GM12878 (cell line): ENCODE data around the gene PRKCZ. TPM values are rescaled to one million over a fixed set of nuclear protein-coding genes. Genes with fewer than 3 reads are reported as not detected.

Experiments
- ATAC-seq: fragments of 200-7000 bp; cut with Tn5 transposase; 3 replicates; pipeline ENCODE4 v1.9.1; 2020; ENCODE audit warnings: mild to moderate bottlenecking, moderate library complexity
- BruUV-seq: library from RNA; stranded (reverse); fragments of 400-500 nt; replicated peaks from 2 replicates; lab custom pipeline; 2021; lab: Mats Ljungman, UMichigan
- CTCF ChIA-PET: fragments of 300-600 bp; sonication (Branson Sonifier 250); formaldehyde crosslinking; extraction: SDS; loops from one replicate; lab custom pipeline; 2021; ENCODE audit warnings: inconsistent platforms; lab: Yijun Ruan, JAX
- POLR2A ChIA-PET: fragments of 350-600 bp; formaldehyde crosslinking; extraction: SDS; loops from one replicate; lab custom pipeline; 2021; ENCODE audit warnings: inconsistent platforms; lab: Charles Lee
- RAD21 ChIA-PET: fragments of 300-600 bp; sonication (Branson Sonifier 250); formaldehyde crosslinking; loops from one replicate; lab custom pipeline; 2023; ENCODE audit warnings: antibody characterized with exemption; ENCODE audit not compliant: unreplicated experiment; lab: Charles Lee
- SMC1A ChIA-PET: fragments of 300-600 bp; sonication (Branson Sonifier 250); formaldehyde crosslinking; loops from one replicate; lab custom pipeline; 2023; ENCODE audit not compliant: unreplicated experiment, uncharacterized antibody; lab: Charles Lee
- DNase-seq: peaks from one replicate; pipeline ENCODE4 v3.0.0-alpha.2; 2011; ENCODE audit warnings: low read depth, low spot score
- FAIRE-seq: peaks from 3 replicates; lab custom pipeline; 2011; peaks lifted over from hg19 to GRCh38; lab: Jason Lieb, UNC
- H2AFZ ChIP-seq: 2 replicates; pipeline ENCODE4 v1.6.0; 2011; ENCODE audit warnings: low read depth, low read length, control low read depth; ENCODE audit not compliant: control insufficient read depth
- H3K27ac ChIP-seq: 2 replicates; pipeline ENCODE4 v1.5.1; 2011; ENCODE audit warnings: control low read depth; ENCODE audit not compliant: control insufficient read depth, insufficient read depth
- H3K27me3 ChIP-seq, 2 experiments: replicated peaks in 1 of 2; 2 replicates each; pipeline versions ENCODE4 v1.6.0 to v1.6.1; 2011; ENCODE audit warnings: low read length in 1 of 2; ENCODE audit not compliant: control insufficient read depth in 2 of 2, insufficient read depth in 2 of 2
- H3K36me3 ChIP-seq, 2 experiments: 2 replicates each; pipeline ENCODE4 v1.5.1; 2011; ENCODE audit warnings: low read length in 1 of 2; ENCODE audit not compliant: control insufficient read depth in 2 of 2, insufficient read depth in 2 of 2
- H3K4me1 ChIP-seq: 2 replicates; pipeline ENCODE4 v1.6.1; 2011; ENCODE audit warnings: mild to moderate bottlenecking, low read length, moderate library complexity, mixed read lengths; ENCODE audit not compliant: control insufficient read depth, insufficient read depth
- H3K4me2 ChIP-seq: 2 replicates; pipeline ENCODE4 v1.6.0; 2011; ENCODE audit warnings: control low read depth; ENCODE audit not compliant: control insufficient read depth, insufficient read depth
- H3K4me3 ChIP-seq: fragments of 200-600 bp; sonication (generic); 2 replicates; pipeline ENCODE4 v1.5.1; 2016
- H3K79me2 ChIP-seq: 2 replicates; pipeline ENCODE4 v1.6.0; 2011; ENCODE audit warnings: low read length; ENCODE audit not compliant: control insufficient read depth, insufficient read depth
- H3K9ac ChIP-seq: 2 replicates; pipeline ENCODE4 v1.8.0; 2011; ENCODE audit warnings: low read length, control low read depth, mixed read lengths; ENCODE audit not compliant: control insufficient read depth, insufficient read depth
- H3K9me3 ChIP-seq: replicated peaks from 3 replicates; pipeline ENCODE4 v1.5.1; 2011; ENCODE audit warnings: mild to moderate bottlenecking, low read length; ENCODE audit not compliant: control insufficient read depth, insufficient read depth
- H4K20me1 ChIP-seq: 2 replicates; pipeline ENCODE4 v1.6.0; 2011; ENCODE audit not compliant: control insufficient read depth, insufficient read depth
- BHLHE40 ChIP-seq, 2 experiments: fragments of 450-650 bp in 1 of 2; IDR thresholded peaks; 2 replicates each; pipeline ENCODE4 v1.6.1; 2011 to 2017; ENCODE audit warnings: low read depth in 2 of 2, borderline replicate concordance in 1 of 2, improper control_type of control experiment in 1 of 2, low read length in 1 of 2, mild to moderate bottlenecking in 1 of 2
- SMC3 ChIP-seq: IDR thresholded peaks from 2 replicates; pipeline ENCODE4 v1.6.1; 2011; ENCODE audit warnings: low read length, improper control_type of control experiment, borderline replicate concordance
- WGBS: methylation state at CpG from one replicate; pipeline ENCODE4 v1.1.6; 2016; ENCODE audit warnings: low lambda C conversion rate; ENCODE audit not compliant: insufficient replicate concordance, insufficient coverage; ENCODE audit errors: missing lambda C conversion rate; 5-methylcytosine and 5-hydroxymethylcytosine counted together
- in situ Hi-C: fragments of 300-500 bp; cut with MboI; formaldehyde crosslinking; loops from 9 replicates; pipeline ENCODE4 v1.14.3; 2018; ENCODE audit warnings: mixed read lengths
- intact Hi-C: fragments of 100-400 bp; cut with micrococcal nuclease; formaldehyde crosslinking; loops from one replicate; pipeline ENCODE4 v1.14.2; 2022; ENCODE audit not compliant: unreplicated experiment
- polyA plus RNA-seq, 11 experiments: library from polyadenylated mRNA; depleted of rRNA in 4 of 11; unstranded in 6 of 11; stranded (reverse) in 5 of 11; fragments of >200 nt; fragmentation: Nextera tagmentation in 4 of 11; fragmentation: Illumina TruSeq in 1 of 11; extraction: Ambion mirVana in 4 of 11; extraction: Trizol in 1 of 11; gene quantifications; 1 replicate in 1 of 11; 2 replicates in 10 of 11; pipeline versions ENCODE4 v1.2.1 to v1.2.3, GENCODE V29; 2011 to 2016; ENCODE audit warnings: inconsistent platforms in 2 of 11, missing spikeins in 2 of 11, low read depth in 1 of 11
- total RNA-seq, 4 experiments: library from RNA; depleted of rRNA in 3 of 4; stranded (reverse); fragments of >200 nt in 3 of 4; fragmentation: Illumina TruSeq in 1 of 4; extraction: Trizol in 1 of 4; gene quantifications; 2 replicates each; pipeline versions ENCODE4 v1.2.1 to v1.2.3, GENCODE V29; 2013 to 2021
- TF ChIP-seq, protein P1 (sequence below): IDR thresholded peaks from 2 replicates; pipeline ENCODE4 v1.6.1; 2012; ENCODE audit warnings: low read depth, low read length, improper control_type of control experiment
- TF ChIP-seq, protein P2 (sequence below), 3 experiments: IDR thresholded peaks in 2 of 3; conservative IDR thresholded peaks in 1 of 3; 2 replicates each; pipeline ENCODE4 v1.5.1; 2011; ENCODE audit warnings: low read depth in 3 of 3, low read length in 3 of 3, mild to moderate bottlenecking in 3 of 3, control low read depth in 2 of 3, moderate library complexity in 2 of 3, inconsistent platforms in 1 of 3, mixed read lengths in 1 of 3; ENCODE audit not compliant: control insufficient read depth in 2 of 3, insufficient read depth in 1 of 3; ENCODE audit errors: extremely low read depth in 1 of 3

The PRKCZ gene
- total and polyA plus RNA-seq, 10 of the 15 experiments (the other 5 are each of a cell fraction or from before 2014, with no cell fraction given), result 0.05 to 1.9 (median 0.64) TPM; not detected in 1

- FAIRE-seq (no peak), ATAC-seq (peak; percentile 73), DNase-seq (no peak)
- intact Hi-C loops, result loop anchor here (5.0 kb wide), 1 partner anchor 212 kb away; no protein-coding TSS in a partner anchor
- ChIA-PET SMC1A (interaction anchor here (1.3 kb wide), 1 partner anchor 82 kb away, joined by 3 read pairs; no protein-coding TSS in a partner anchor), CTCF (interaction anchor here (1.0 to 1.4 kb wide), 7 partner anchors 9 to 215 kb away, joined by 3 to 5 read pairs (median 3); partner anchors contain the start of gene FAAP20), POLR2A (no interaction called here), RAD21 (no interaction called here)
- in situ Hi-C loops, result no loop called here
- TF ChIP-seq, protein P1, sequence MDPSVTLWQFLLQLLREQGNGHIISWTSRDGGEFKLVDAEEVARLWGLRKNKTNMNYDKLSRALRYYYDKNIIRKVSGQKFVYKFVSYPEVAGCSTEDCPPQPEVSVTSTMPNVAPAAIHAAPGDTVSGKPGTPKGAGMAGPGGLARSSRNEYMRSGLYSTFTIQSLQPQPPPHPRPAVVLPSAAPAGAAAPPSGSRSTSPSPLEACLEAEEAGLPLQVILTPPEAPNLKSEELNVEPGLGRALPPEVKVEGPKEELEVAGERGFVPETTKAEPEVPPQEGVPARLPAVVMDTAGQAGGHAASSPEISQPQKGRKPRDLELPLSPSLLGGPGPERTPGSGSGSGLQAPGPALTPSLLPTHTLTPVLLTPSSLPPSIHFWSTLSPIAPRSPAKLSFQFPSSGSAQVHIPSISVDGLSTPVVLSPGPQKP, result no peak
- TF ChIP-seq BHLHE40 (IDR thresholded peaks at IDR 0.05; ENCODE audit: borderline replicate concordance in 1 of 2, low read depth in 2 of 2, low read length in 1 of 2), result peak in 1 of 2 experiments; percentile 30; a peak in 2 of 4 replicates
- TF ChIP-seq SMC3, result peak; percentile 54
- TF ChIP-seq, protein P2, sequence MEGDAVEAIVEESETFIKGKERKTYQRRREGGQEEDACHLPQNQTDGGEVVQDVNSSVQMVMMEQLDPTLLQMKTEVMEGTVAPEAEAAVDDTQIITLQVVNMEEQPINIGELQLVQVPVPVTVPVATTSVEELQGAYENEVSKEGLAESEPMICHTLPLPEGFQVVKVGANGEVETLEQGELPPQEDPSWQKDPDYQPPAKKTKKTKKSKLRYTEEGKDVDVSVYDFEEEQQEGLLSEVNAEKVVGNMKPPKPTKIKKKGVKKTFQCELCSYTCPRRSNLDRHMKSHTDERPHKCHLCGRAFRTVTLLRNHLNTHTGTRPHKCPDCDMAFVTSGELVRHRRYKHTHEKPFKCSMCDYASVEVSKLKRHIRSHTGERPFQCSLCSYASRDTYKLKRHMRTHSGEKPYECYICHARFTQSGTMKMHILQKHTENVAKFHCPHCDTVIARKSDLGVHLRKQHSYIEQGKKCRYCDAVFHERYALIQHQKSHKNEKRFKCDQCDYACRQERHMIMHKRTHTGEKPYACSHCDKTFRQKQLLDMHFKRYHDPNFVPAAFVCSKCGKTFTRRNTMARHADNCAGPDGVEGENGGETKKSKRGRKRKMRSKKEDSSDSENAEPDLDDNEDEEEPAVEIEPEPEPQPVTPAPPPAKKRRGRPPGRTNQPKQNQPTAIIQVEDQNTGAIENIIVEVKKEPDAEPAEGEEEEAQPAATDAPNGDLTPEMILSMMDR (IDR thresholded peaks at IDR 0.05 in 2 of 3, conservative IDR thresholded peaks at IDR 0.05 in 1 of 3; ENCODE audit: control insufficient read depth in 2 of 3, extremely low read depth in 1 of 3, insufficient read depth in 1 of 3, low read depth in 3 of 3, low read length in 3 of 3), result peak; percentile 73 to 93 (median 79)
- no peaks in the 10 kb centered on the region for H3K79me2 ChIP-seq
- BruUV-seq, result no TSS peak
- H2AFZ ChIP-seq, result no peak overlapping the region
- no peak overlapping the region for H3K9ac ChIP-seq
- no peaks in the 10 kb centered on the region for H3K4me1 ChIP-seq
- H4K20me1 ChIP-seq, result no peaks in the 10 kb centered on the region
- H3K4me3 ChIP-seq, result no peak overlapping the region
- no peaks in the 10 kb centered on the region for H3K9me3 ChIP-seq
- H3K36me3 ChIP-seq, result no peaks in the 10 kb centered on the region
- no peaks in the 10 kb centered on the region for H3K27me3 ChIP-seq
- no peak overlapping the region for H3K4me2 ChIP-seq
- 39% methylated on average over 31 of the region's 31 CpGs for WGBS
- H3K27ac ChIP-seq, result no peak overlapping the region
These were observed 124.3 kb downstream of the PRKCZ start for GRCh38 chr1:2174348-2175054.
